Measurements from ENCODE around the gene ARNT2.

- TF ChIP-seq CTCF (IDR thresholded peaks at IDR 0.05; ENCODE audit: poor library complexity) (no peak), EZH2phosphoT487 (IDR thresholded peaks at IDR 0.05; ENCODE audit: low read depth, severe bottlenecking, unreplicated experiment) (no peak)
These were observed 58.8 kb downstream of the ARNT2 start for GRCh38 chr15:80462836-80463512.

Measured in hepatocyte (in vitro differentiated cells).